ENCODE measurements around the gene SEPHS2.

Gene SEPHS2

DNA sequence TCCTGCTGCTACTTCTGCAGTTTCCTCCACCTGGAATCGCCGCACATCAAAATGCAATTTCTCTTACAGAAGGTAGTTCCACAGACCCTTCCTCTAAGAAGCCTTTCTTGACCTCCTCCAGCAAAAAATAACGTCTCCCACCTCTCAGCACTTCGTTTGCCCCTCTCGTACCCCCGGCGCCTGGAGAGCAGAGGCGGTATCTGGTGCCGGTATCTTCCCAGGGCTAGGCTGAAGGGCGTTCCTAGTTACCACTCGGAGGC is 16.3 kb downstream of the SEPHS2 start:
- no peak for DNase-seq

DNA sequence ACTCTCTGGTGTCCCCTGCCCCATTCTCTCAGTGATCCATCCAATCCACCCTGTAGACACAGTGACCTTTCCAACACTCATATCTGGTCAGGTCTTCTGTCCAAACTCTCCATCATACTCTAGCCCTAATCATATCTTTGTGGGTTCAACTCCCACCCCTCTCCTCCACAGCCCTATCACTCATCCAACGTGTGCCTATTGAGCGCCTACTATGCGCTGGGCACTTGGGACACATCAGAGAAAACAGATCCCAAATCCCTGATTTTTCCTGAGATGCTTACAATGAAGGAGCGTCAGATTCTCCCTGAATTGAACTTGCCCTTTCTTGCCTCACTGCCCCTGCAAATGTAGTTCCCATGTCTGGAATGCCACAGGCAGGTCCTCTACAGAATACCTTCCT is 17.6 kb downstream of the SEPHS2 start:
- no peak for DNase-seq

DNA sequence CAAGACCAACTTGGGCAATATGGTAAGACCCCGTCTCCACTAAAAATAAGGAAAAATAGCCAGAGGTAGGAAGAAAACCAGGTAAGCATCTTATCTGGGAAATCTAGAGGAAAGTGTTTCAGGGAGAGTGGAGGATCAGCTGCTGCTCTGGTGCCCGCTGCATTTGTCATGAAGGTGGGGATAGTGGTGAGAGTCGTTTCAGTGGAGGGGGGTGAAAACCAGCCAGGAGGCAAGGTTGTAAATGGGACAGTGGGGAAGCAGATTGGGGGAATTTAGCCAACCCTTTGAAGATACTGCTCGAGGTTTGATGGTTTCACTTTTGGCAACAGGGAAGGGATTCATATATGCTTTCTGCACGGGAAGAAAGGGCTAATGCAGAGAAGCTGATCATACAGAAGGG is 24.7 kb downstream of the SEPHS2 start:
- no peak for DNase-seq

DNA sequence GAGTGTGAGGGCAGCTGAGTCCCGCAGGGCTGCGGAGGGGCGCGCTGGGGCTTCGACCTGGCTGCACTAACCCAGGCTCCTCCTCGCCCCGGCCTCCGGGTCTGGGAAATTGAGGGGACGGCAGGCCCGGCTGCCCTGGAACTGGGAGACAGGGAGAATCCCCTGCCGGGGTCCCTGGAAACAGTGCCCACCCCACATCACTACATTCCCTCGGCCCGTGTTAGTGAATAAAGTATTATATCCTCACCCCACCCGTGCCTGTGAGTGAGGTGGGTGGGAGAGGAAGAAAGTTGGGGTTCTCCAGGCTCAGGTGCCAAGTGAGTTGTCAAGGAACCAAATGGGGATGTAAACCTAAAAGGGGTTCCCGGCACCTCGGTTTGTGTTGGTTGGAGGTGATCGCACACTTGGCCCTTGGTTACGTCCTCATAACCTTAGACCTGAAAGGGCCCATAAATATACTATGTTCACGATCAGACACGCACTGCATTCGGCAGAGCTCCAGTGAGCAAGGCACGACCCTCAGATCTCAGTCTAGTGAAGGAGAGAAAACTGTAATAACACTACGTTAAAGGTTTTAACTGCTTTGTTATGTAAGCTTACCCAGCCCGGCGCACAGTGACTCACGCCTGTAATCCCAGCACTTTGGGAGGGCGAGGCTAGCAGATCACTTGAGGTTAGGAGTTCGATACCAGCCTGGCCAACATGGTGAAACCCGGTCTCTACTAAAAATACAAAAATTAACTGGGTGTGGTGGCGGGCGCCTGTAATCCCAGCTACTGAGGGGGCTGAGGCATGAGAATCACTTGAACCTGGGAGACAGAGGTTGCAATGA is 27.1 kb downstream of the SEPHS2 start:
- no peak for DNase-seq

DNA sequence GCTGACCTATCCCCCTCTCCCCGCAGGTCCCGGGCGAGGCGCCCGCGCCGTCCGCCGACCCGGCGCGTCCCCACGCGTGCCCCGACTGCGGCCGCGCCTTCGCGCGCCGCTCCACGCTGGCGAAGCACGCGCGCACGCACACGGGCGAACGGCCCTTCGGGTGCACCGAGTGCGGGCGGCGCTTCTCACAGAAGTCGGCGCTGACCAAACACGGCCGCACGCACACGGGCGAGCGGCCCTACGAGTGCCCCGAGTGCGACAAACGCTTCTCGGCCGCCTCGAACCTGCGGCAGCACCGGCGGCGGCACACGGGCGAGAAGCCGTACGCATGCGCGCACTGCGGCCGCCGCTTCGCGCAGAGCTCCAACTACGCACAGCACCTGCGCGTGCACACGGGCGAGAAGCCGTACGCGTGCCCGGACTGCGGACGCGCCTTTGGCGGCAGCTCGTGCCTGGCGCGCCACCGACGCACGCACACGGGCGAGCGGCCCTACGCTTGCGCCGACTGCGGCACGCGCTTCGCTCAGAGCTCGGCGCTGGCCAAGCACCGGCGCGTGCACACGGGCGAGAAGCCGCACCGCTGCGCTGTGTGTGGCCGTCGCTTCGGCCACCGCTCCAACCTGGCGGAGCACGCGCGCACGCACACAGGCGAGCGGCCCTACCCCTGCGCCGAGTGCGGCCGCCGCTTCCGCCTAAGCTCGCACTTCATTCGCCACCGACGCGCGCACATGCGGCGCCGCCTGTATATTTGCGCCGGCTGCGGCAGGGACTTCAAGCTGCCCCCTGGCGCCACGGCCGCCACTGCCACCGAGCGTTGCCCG is 27.9 kb downstream of the SEPHS2 start:
- DNase-seq: peak; percentile 91 to 95

DNA sequence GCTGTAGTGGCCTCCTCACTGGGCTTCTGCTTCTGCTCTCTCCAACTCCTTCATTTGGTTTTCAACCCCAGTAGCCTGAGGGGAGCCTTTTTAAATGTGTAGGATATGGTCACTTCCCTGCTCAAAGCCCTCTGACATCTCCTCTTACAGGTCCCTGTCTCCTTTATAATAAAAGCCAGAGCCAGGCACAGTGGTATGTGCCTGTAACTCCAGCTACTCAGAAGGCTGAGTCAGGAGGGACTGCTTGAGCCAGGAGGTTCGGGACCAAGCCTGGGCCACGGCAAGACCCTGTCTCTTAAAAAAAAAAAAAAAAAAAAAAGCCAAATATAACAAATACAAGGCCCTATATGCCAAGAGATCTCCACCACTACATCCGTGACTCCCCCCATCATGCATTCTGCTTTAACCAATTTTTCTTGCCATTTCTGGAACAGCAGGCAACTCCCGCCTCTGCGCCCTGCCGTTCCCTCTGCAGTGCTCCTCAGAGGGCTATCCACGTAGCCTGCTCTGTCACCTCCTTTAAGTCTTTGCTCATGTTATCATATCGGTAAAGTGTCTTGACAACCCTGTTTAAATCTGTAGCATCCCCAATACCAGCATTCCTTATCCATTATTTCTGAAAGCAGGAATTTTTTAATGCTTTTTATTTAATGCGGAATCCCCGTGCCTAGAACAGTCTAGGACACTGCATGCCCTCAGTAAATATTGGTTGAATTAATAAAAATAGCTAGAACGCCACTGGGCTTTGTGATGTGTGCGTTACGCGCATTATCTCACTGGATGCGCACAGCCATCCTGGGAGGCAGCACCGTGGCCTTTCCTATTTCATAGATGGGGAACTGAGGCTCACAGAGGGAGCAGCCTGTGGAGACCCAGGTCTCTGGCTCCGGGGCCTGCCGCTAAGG is 28.8 kb downstream of the SEPHS2 start:
- DNase-seq: no peak

DNA sequence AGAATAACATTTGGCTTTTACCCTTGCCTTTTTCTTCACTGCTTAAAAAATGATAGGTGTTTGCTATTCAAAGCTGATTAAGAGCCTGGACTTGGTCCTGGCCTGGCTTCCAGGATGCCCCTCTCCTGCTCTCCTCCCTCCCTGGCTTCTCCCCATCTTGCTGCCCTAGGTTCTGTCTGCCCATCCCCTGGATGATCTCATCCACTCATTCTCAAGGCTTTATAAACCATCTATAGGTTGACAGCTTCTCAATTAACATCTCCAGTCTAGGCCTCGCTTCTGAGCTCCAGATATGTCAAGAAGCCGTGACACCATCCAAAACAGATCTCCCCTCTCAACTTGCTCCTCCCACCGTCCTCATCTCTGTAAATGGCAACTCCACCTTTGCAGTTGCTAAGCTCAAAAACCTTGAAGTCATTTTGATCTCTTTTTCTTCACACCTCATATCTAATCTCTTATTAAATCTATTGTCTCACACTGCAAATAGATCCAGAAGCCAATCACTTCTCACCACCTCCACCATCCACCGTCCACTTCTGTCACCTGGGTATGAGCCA is 29.5 kb downstream of the SEPHS2 start:
- DNase-seq: no peak

DNA sequence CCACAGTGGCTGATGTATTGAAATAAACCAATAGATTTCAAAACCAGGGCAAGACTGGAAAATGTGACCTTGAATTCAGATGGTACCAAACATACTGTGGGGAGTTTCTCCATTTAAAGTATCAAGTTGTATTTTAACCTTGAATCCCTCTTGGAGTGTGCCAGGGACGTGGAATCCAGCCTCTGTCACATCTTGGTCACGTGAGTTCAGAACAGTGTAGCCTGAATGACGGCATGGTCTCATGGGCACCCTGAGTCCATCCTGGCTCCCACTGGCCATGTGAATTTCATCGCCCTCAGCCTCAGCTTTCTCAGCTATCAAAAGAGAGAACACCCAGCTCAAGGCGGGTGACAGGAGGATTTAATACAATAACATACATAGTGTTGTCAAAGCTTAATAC is 31.5 kb downstream of the SEPHS2 start:
- no peak for DNase-seq

DNA sequence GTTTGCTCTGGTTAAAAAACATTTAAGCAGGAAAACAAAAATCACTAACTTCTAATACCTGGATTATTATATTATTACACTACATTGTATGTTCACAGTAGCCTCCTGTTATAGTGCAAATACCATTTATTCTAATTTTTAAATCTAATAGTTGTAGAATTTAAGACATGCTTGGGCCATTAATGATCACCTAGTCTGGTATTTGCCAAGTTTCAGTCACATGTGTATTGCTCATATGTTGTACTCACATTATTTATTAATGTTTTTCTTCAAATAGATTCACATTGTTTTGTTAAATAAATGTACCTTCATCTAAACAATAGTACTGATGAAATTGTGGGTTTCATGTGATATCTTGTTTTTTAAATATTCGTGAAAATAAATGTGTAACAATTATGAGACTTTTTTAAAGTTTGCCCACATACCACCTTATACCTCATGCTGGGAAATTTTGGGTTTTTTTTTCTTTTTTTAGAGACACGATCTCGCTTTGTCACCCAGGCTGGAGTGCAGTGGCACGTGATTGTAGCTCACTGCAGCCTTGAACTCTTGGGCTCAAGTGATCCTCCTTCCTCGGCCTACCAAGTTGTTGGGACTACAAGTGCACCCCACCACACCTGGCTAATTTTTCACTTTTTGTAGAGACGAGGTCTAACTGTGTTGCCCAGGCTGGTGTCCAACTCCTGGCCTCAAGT is 32.4 kb downstream of the SEPHS2 start:
- DNase-seq: no peak

DNA sequence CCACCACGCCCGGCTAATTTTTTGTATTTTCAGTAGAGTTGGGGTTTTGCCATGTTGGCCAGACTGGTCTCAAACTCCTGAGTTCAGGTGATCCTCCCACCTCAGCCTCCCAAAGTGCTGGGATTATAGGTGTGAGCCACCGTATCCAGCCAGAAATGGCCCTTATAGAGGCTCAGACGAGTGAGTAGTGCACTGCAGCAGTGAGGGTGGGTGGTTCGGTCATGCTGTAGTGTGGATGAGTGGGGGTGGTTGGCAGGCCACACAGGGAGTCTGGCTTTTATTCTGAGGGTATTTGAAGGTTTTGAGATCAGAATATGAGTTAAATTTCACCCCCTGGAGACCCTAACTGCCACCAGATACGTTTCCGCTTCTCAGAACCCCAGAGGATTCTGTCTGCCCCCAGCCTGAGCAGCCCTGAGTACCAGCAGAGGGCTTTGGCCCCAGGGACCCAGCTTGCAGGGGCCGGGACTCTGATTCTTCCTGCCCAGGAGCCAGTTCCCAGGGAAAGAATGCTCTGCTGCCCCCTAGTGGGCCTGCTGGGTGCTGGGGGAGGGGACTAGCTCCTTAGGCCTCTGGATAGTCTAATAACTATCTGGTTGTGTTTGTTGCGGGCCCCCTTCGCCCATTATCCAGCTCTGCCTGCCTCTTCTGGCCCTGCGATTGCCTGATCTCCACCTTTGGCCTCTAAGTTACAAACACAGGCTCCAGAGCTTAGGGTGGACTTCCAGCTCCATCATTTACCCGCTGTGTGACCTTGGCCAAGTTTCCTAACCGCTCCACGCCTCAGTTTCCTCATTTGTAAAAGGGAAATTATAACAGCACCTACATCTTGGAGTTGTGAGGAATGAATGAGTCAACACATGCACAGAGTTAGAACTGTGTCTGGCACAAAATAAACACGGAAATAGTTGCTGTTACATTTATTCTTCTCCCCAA is 36.3 kb downstream of the SEPHS2 start:
- peak; percentile 74 to 76 for DNase-seq

DNA sequence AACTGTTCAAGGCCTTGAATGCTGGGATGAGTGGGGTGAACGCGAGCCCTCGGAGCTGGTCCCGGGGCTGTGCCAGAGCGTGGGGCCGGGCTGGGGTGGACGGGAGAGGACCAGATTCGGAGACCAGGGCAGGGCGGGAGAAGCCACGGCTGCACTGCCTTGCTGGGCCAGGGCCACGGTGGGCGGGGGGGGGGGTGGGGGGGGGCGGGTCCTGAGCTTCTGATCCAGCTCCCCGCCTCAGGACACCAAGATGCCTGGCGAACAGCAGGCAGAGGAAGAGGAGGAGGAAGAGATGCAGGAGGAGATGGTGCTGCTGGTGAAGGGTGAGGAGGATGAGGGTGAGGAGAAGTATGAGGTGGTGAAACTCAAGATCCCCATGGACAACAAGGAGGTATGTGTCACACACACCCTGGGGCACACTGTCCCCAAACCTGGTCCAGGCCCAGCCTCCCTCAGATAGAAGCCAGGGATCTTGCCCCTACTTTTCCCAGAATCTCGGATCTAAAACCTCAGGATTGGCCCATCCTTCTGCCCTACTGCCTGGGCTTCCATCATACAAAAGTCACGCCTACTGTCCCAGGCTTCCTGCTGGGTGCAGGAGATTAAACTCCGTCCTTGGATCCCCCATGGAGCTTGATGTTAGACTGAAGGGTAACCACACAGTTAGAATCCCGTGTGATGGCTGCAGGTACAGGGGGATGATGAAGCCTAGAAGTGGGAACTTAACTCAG is 37.7 kb downstream of the SEPHS2 start:
- DNase-seq: no peak

DNA sequence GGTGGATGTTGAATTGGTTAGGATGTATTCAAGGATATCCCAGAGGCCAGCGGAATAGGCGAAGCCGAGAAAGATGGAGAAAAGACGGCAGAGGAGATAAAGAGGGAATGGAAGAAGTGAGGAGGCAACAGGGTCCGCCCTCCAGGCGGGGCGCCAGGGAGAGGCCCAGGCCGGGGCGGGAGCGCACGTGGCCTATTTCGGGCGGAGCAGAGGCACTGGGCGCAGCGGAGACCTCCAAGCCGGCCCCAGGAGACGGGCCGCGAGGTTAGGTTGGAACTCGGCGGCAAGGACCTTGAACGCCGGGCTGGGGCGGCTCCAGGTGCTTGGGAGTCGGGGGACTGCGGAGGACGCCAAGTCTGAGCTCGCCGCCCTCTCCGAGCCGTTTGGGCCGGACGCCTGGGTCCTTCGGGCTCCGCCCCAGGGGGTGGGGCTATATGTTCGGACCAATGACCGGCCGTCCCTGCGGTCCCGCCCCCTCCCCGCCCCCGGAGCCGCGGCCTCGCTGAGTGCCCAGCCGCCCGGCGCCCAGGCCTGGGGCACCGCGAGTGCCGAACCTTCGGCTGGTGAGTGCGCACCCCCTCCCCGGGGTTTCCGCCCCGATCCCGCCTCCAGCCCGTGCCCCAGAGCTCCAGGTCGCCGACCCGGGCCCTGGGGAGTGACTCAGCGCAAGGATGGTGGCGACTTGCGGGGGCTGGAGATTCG is 38.4 kb downstream of the SEPHS2 start, which contains the start of gene ZNF771:
Gene ZNF771 (plus strand): TSS at position 505 of the 702 bp plus-strand sequence. CDS start 448 bp downstream, outside the sequence.
- DNase-seq: peak; percentile 83 to 87

DNA sequence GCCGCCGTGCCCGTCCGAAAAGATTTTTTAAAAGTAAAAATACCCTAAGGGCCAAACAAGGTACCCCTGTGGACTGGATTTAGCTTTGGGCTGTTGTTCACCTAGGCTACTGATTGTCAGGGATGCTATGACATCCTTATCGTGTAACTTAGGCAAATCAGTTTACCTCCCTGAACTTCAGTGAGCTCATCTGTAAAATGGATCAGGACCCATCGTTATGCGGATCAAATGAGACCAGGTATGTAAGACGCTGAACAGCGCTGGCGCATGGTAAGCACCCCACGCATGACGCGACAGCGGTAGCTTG is 38.9 kb downstream of the SEPHS2 start:
- DNase-seq: no peak

DNA sequence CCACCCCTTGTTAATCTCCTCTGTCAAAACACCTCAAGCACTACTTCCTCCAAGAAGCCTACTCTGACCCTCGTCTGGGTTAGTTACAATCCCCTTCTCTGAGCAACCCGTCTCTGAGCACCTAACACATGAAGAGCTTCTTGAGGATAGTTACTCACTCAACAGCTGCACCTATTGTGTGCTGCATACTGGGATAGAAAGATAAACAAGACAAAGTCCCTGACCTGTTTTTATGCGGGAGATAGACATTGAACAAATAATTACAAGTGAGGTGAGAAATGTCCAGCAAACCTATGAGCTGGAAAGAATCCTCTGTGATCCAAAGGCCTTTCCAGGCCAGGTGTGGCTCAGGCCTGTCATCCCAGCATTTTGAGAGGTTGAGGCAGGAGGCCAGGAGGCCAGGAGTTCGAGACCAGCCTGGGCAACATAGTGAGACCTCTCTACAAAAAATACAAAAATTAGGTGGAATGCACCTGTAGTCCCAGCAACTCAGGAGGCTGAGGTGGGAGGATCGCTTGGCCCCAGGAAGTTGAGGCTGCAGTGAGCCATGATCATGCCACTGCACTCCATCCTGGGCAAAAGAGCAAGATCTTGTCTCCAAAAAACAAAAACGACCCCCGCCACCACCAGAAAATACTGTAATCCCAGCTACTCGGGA is 43.8 kb downstream of the SEPHS2 start:
- DNase-seq: no peak

DNA sequence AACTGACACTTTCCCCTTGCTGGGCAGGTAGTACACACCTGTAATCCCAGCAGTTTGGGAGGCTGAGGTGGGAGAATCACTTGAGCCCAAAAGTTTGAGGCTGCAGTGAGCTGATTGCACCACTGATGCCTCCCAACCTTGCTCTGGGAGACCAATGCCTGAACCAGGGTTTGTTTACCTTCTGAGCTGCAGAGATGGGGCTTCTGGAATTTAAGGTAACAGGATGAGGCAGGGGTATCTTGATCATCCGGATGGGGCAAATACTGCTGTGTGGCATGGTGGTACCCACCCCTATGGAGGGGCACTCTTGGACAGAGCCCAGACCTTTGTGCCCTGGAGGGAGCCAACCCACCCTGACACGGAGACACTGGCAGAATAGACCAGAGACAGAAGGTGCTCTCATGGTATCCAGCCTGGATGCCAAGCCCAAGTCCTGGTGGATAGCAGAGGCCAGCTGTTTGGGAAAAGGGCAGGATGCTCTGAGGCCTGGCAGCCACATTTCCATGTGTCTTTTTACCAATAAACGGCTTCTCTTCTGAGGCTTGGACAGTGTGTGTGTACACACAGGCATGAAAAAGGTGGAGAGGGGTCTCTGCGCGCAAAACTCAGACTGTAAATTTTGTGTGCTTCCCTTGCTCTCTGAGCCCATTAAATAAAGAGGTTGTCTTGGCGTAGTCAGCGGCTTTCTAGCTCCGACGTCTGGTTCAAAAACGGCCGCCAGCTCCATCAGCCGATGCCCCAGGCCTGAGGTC is 46.1 kb downstream of the SEPHS2 start:
- DNase-seq: no peak

DNA sequence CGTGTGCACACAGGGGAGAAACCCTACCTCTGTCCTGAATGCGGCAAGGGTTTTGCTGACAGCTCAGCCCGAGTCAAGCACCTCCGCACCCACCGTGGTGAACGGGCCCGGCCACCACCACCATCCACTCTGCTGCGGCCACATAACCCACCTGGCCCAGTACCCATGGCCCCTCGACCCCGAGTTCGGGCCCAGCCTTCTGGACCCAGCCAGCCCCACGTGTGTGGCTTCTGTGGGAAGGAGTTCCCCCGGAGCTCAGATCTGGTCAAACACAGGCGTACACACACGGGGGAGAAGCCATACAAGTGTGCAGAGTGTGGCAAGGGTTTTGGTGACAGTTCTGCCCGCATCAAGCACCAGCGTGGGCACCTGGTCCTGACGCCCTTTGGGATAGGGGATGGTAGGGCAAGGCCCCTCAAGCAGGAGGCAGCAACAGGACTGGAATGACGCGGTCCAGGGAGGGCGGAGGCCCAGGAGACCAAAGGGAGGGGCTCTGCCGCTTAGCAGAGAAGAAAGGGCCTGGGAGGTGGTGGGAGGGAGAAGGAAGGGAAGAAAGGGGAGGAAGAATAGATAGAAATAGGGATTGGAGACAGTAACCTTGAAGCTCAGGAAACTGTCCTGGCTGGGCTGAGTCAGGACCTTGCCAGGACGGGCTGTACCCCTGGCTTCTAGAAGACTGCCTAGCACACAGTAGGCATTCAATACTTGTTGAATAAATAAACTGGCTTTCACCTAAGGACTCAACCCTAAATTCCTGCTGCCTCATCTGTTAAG is 46.8 kb downstream of the SEPHS2 start:
- no peak for DNase-seq

DNA sequence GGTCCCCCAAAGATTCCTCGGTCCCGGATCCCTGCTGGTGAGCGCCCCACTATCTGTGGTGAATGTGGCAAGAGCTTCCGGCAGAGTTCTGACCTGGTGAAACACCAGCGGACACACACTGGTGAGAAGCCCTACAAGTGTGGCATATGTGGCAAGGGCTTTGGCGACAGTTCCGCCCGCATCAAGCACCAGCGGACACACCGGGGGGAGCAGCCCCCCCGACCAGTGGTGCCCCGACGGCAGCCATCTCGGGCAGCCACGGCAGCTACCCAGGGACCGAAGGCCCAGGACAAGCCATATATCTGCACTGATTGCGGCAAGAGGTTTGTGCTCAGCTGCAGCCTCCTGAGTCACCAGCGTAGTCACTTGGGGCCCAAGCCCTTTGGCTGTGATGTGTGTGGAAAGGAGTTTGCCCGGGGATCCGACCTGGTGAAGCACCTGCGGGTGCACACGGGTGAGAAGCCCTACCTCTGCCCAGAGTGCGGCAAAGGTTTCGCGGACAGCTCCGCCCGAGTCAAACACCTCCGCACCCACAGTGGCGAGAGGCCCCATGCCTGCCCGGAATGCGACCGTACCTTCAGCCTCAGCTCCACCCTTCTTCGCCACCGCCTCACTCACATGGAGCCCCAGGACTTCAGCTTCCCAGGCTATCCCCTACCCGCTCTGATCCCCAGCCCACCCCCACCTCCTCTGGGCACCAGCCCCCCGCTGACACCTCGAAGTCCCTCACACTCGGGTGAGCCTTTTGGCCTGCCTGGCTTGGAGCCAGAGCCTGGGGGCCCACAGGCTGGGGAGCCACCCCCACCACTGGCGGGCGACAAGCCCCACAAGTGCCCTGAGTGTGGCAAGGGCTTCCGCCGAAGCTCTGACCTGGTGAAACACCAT is 47.7 kb downstream of the SEPHS2 start:
- DNase-seq: no peak

Measured in NCI-H2081 (cell line).